ENCODE data around the gene SAMHD1.

The SAMHD1 gene

GRCh38 chr20:36929290-36929689, 22.2 kb downstream of the SAMHD1 start:
- peaks cover 39 to 71% of the 10 kb centered on the region in 2 donors for H3K36me3 ChIP-seq (ENCODE audit: control insufficient read depth in 1 of 2, insufficient read depth in 2 of 2, low read length in 2 of 2)
- H3K27ac ChIP-seq (ENCODE audit: low read length) = no peak overlapping the region
- no peaks in the 10 kb centered on the region for H3K9me3 ChIP-seq (ENCODE audit: control insufficient read depth in 1 of 2, low read length in 2 of 2)

GRCh38 chr20:36927704-36928103, 23.8 kb downstream of the SAMHD1 start:
- Histone ChIP-seq H3K36me3 (ENCODE audit: control insufficient read depth in 1 of 2, insufficient read depth in 2 of 2, low read length in 2 of 2) (peaks cover 43 to 66% of the 10 kb centered on the region in 2 donors), H3K27ac (ENCODE audit: low read length) (no peak overlapping the region), H3K4me3 (ENCODE audit: low read depth in 1 of 2, low read length in 2 of 2) (no peak overlapping the region), H3K9me3 (ENCODE audit: control insufficient read depth in 1 of 2, low read length in 2 of 2) (no peaks in the 10 kb centered on the region), H3K27me3 (ENCODE audit: low read depth, low read length) (no peaks in the 10 kb centered on the region), H3K4me1 (ENCODE audit: control insufficient read depth in 1 of 2, insufficient read depth in 2 of 2, low read length in 2 of 2) (peaks cover 0 to 4% of the 10 kb centered on the region in 2 donors)

More at GRCh38 chr20:36929290-36929689, 22.2 kb downstream of the SAMHD1 start:
- peaks cover 0 to 9% of the 10 kb centered on the region in 2 donors for H3K4me1 ChIP-seq (ENCODE audit: control insufficient read depth in 1 of 2, insufficient read depth in 2 of 2, low read length in 2 of 2)
- no peak overlapping the region for H3K4me3 ChIP-seq (ENCODE audit: low read depth in 1 of 2, low read length in 2 of 2)
- H3K27me3 ChIP-seq (ENCODE audit: low read depth, low read length) = no peaks in the 10 kb centered on the region

GRCh38 chr20:36926653-36927200, 24.8 kb downstream of the SAMHD1 start:
- Histone ChIP-seq H3K4me1 (ENCODE audit: control insufficient read depth in 1 of 2, insufficient read depth in 2 of 2, low read length in 2 of 2) (no peaks in the 10 kb centered on the region), H3K36me3 (ENCODE audit: control insufficient read depth in 1 of 2, insufficient read depth in 2 of 2, low read length in 2 of 2) (peaks cover 43 to 64% of the 10 kb centered on the region in 2 donors), H3K27ac (ENCODE audit: low read length) (no peak overlapping the region), H3K27me3 (ENCODE audit: low read depth, low read length) (no peaks in the 10 kb centered on the region), H3K4me3 (ENCODE audit: low read depth in 1 of 2, low read length in 2 of 2) (no peak overlapping the region), H3K9me3 (ENCODE audit: control insufficient read depth in 1 of 2, low read length in 2 of 2) (no peaks in the 10 kb centered on the region)

GRCh38 chr20:36925234-36925633, 26.3 kb downstream of the SAMHD1 start:
- no peaks in the 10 kb centered on the region for H3K9me3 ChIP-seq (ENCODE audit: control insufficient read depth in 1 of 2, low read length in 2 of 2)
- peaks cover 33 to 63% of the 10 kb centered on the region in 2 donors for H3K36me3 ChIP-seq (ENCODE audit: control insufficient read depth in 1 of 2, insufficient read depth in 2 of 2, low read length in 2 of 2)
- H3K4me1 ChIP-seq (ENCODE audit: control insufficient read depth in 1 of 2, insufficient read depth in 2 of 2, low read length in 2 of 2) = no peaks in the 10 kb centered on the region

GRCh38 chr20:36924167-36925045, 27.1 kb downstream of the SAMHD1 start:
- Histone ChIP-seq H3K27me3 (ENCODE audit: low read depth, low read length) (no peaks in the 10 kb centered on the region), H3K36me3 (ENCODE audit: control insufficient read depth in 1 of 2, insufficient read depth in 2 of 2, low read length in 2 of 2) (peaks cover 29 to 56% of the 10 kb centered on the region in 2 donors), H3K4me1 (ENCODE audit: control insufficient read depth in 1 of 2, insufficient read depth in 2 of 2, low read length in 2 of 2) (no peaks in the 10 kb centered on the region), H3K4me3 (ENCODE audit: low read depth in 1 of 2, low read length in 2 of 2) (no peak overlapping the region), H3K9me3 (ENCODE audit: control insufficient read depth in 1 of 2, low read length in 2 of 2) (no peaks in the 10 kb centered on the region), H3K27ac (ENCODE audit: low read length) (no peak overlapping the region)

More at GRCh38 chr20:36925234-36925633, 26.3 kb downstream of the SAMHD1 start:
- Histone ChIP-seq H3K4me3 (ENCODE audit: low read depth in 1 of 2, low read length in 2 of 2) (no peak overlapping the region), H3K27me3 (ENCODE audit: low read depth, low read length) (no peaks in the 10 kb centered on the region), H3K27ac (ENCODE audit: low read length) (no peak overlapping the region)

GRCh38 chr20:36920334-36920730, 31.2 kb downstream of the SAMHD1 start:
- H3K36me3 ChIP-seq (ENCODE audit: control insufficient read depth in 1 of 2, insufficient read depth in 2 of 2, low read length in 2 of 2) = peaks cover 30 to 46% of the 10 kb centered on the region in 2 donors
- H3K27me3 ChIP-seq (ENCODE audit: low read depth, low read length) = no peaks in the 10 kb centered on the region
- H3K9me3 ChIP-seq (ENCODE audit: control insufficient read depth in 1 of 2, low read length in 2 of 2) = no peaks in the 10 kb centered on the region
- no peaks in the 10 kb centered on the region for H3K4me1 ChIP-seq (ENCODE audit: control insufficient read depth in 1 of 2, insufficient read depth in 2 of 2, low read length in 2 of 2)
- no peak overlapping the region for H3K27ac ChIP-seq (ENCODE audit: low read length)
- no peak overlapping the region for H3K4me3 ChIP-seq (ENCODE audit: low read depth in 1 of 2, low read length in 2 of 2)

- Histone ChIP-seq H3K4me1 (ENCODE audit: control insufficient read depth in 1 of 2, insufficient read depth in 2 of 2, low read length in 2 of 2) (no peaks in the 10 kb centered on the region), H3K27me3 (ENCODE audit: low read depth, low read length) (no peaks in the 10 kb centered on the region), H3K4me3 (ENCODE audit: low read depth in 1 of 2, low read length in 2 of 2) (no peak overlapping the region), H3K9me3 (ENCODE audit: control insufficient read depth in 1 of 2, low read length in 2 of 2) (no peaks in the 10 kb centered on the region), H3K36me3 (ENCODE audit: control insufficient read depth in 1 of 2, insufficient read depth in 2 of 2, low read length in 2 of 2) (peaks cover 30 to 46% of the 10 kb centered on the region in 2 donors), H3K27ac (ENCODE audit: low read length) (no peak overlapping the region)
These were observed 31.7 kb downstream of the SAMHD1 start for GRCh38 chr20:36919715-36920333.

GRCh38 chr20:36917943-36918342, 33.6 kb downstream of the SAMHD1 start:
- Histone ChIP-seq H3K9me3 (ENCODE audit: control insufficient read depth in 1 of 2, low read length in 2 of 2) (no peaks in the 10 kb centered on the region), H3K36me3 (ENCODE audit: control insufficient read depth in 1 of 2, insufficient read depth in 2 of 2, low read length in 2 of 2) (peaks cover 23 to 50% of the 10 kb centered on the region in 2 donors), H3K27me3 (ENCODE audit: low read depth, low read length) (no peaks in the 10 kb centered on the region), H3K4me3 (ENCODE audit: low read depth in 1 of 2, low read length in 2 of 2) (no peak overlapping the region), H3K4me1 (ENCODE audit: control insufficient read depth in 1 of 2, insufficient read depth in 2 of 2, low read length in 2 of 2) (no peaks in the 10 kb centered on the region), H3K27ac (ENCODE audit: low read length) (no peak overlapping the region)

GRCh38 chr20:36917240-36917639, 34.3 kb downstream of the SAMHD1 start:
- Histone ChIP-seq H3K4me3 (ENCODE audit: low read depth in 1 of 2, low read length in 2 of 2) (no peak overlapping the region), H3K27ac (ENCODE audit: low read length) (no peak overlapping the region), H3K4me1 (ENCODE audit: control insufficient read depth in 1 of 2, insufficient read depth in 2 of 2, low read length in 2 of 2) (no peaks in the 10 kb centered on the region), H3K27me3 (ENCODE audit: low read depth, low read length) (no peaks in the 10 kb centered on the region), H3K36me3 (ENCODE audit: control insufficient read depth in 1 of 2, insufficient read depth in 2 of 2, low read length in 2 of 2) (peaks cover 26 to 52% of the 10 kb centered on the region in 2 donors), H3K9me3 (ENCODE audit: control insufficient read depth in 1 of 2, low read length in 2 of 2) (no peaks in the 10 kb centered on the region)

GRCh38 chr20:36916199-36916598, 35.3 kb downstream of the SAMHD1 start:
- Histone ChIP-seq H3K4me1 (ENCODE audit: control insufficient read depth in 1 of 2, insufficient read depth in 2 of 2, low read length in 2 of 2) (no peaks in the 10 kb centered on the region), H3K4me3 (ENCODE audit: low read depth in 1 of 2, low read length in 2 of 2) (no peak overlapping the region), H3K27ac (ENCODE audit: low read length) (no peak overlapping the region), H3K27me3 (ENCODE audit: low read depth, low read length) (no peaks in the 10 kb centered on the region), H3K36me3 (ENCODE audit: control insufficient read depth in 1 of 2, insufficient read depth in 2 of 2, low read length in 2 of 2) (peaks cover 36 to 60% of the 10 kb centered on the region in 2 donors), H3K9me3 (ENCODE audit: control insufficient read depth in 1 of 2, low read length in 2 of 2) (no peaks in the 10 kb centered on the region)

- peaks cover 33 to 45% of the 10 kb centered on the region in 2 donors for H3K36me3 ChIP-seq (ENCODE audit: control insufficient read depth in 1 of 2, insufficient read depth in 2 of 2, low read length in 2 of 2)
- no peaks in the 10 kb centered on the region for H3K27me3 ChIP-seq (ENCODE audit: low read depth, low read length)
- H3K4me3 ChIP-seq (ENCODE audit: low read depth in 1 of 2, low read length in 2 of 2) = no peak overlapping the region
- no peaks in the 10 kb centered on the region for H3K4me1 ChIP-seq (ENCODE audit: control insufficient read depth in 1 of 2, insufficient read depth in 2 of 2, low read length in 2 of 2)
- no peaks in the 10 kb centered on the region for H3K9me3 ChIP-seq (ENCODE audit: control insufficient read depth in 1 of 2, low read length in 2 of 2)
- H3K27ac ChIP-seq (ENCODE audit: low read length) = no peak overlapping the region
These were observed 42.9 kb downstream of the SAMHD1 start for GRCh38 chr20:36908603-36909002.
